Superior temporal gyrus (tissue), 1 donor: ENCODE data around the gene CDH16.

Experiments used
- DNase-seq: peaks from one replicate; pipeline ENCODE4 v3.0.0-alpha.2; 2016; ENCODE audit errors: extremely low spot score

CDH16 gene

DNA sequence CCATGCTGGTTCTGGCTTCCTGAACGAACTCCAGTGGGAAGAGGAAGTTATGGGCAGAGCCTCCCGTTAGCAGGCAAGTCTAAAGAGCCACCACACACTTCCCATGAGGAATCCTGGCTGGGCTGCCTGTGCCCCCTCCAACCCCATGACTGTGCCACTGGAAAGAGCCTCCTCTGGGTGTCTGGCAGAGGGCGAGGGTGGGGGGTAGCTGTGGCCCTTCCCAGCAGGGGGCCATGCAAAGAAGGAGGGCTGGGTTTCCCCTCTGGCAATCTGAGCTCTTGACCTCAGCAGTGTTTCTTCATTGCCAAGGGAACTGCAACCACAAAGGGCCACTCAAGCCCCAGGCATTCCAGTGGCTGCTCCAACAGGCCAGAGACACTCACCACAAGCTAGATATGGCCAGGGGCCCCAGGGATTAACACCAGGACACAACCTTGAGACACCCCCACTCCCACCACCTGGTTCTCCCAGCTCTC, 8.3 kb upstream of the CDH16 start:
- no peak for DNase-seq

DNA sequence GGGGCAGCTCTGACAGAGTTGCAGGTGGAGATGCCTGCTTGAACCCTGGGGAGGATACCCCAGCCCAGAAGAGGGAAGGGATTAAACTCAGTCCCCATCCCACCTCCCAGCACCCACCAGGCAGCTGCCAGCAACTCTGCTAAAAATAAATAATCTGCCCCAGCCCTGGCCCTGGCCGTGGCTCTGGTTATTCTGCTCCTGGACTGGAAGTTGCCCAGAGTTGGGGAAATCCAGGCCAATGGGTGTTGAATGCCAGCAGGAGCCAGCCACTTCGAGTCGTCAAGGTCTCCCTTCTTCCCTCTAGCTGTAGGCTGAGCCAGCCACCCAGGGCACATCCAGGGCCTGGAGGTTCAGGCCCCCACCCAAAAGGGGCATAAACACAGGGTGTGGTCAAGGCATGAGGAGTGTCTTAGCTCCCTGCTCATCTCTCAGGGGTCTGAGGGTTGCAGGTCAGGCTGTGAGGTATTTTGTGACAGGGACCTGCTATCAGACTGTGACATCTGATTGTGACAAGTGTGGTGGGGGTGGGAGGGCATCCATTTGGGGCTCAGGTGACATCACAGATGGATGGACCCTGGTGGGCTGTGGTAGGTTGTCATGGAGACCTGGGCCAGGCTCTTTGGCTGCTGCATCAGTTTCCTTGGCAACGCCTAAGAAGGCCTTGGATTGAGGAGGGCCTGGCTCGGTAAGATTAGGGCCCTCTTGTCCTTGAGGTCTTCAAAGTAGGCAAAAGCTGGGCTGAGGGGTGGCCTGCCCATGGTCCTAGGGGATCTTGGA, 7.7 kb upstream of the CDH16 start:
- DNase-seq: no peak

DNA sequence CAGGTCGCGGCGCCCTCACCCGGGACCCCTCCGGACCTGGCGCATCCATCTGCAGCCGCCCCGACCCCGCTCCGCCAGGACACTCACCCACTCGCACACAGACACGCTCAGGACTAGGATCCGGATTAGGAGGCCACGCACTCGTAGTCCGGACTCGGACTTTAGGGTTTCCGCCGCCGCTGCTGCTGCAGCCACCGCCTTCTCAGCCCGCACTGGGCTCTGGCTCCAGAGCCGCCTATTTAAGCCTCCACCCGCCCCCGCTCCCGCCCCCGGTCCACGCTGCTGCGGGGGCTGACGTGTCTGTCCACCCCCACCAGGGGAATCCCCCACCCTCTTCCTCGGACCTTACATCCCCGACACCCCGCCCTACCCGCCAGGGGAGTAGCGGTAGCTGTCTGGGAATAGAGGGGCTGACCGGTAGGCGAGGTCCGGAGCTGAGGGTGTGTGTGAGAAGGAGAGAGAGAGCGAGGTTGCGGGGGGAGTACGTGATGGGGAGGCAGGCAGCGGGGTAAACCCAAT, 6.7 kb upstream of the CDH16 start, which contains the start of gene RRAD:
RRAD (minus strand) TSS at position 214 of the 519 bp plus-strand sequence. CDS start 356 bp downstream, outside the sequence.
- DNase-seq: no peak

DNA sequence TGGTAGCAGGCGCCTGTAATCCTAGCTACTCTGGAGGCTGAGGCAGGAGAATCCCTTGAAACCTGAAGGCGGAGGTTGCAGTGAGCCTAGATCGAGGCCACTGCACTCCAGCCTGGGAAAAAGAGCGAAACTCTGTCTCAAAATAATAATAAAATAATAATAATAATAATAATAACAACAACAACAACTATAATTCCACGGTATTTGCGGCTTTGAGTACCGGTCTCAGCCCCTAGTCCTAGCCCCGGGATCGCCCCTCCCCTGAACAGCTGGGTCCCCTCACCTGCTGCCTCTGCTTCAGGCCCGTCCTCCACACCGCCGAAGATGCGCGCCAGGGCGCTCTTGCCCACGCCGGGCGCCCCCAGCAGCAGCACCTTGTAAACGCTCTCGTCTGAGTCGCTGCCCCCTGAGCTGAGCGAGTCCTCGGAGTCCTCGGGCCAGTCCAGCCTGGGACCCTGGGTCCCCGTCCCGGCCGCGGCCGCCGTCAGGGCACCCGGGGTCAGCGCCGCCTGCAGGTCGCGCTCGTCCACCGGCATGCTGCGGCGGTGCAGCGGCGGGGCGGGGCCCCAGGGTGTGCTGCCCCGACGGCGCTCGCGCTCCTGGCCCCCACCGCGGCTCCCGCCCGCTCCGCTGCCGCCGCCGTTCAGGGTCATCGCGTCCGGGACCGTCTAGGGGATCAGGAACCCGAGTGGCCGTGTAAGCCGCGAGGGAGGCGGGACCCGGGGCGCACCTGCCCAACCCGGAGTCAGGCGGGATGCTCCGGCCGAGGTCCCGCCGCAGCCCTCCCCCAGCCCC, 6.0 kb upstream of the CDH16 start:
- DNase-seq: no peak

DNA sequence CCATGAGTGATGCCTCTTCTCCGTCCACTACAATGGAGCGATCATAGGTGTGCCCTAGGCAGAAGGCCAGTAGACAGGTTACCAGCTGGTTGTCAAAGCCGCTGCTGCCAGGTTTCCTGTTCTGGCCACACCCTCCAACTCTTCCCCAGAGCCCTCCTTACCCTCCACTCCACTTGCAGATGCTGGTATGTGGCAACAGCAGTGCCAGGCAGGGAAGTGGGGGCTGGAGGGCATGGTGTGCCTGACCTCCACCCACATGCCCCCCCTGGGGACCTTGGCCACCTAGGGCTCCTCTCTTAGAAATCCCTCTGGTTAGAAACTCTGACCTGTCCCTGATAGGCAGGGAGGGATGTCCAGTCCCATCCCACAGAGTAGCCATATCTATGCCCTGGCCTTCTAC, 5.2 kb upstream of the CDH16 start:
- DNase-seq: no peak

DNA sequence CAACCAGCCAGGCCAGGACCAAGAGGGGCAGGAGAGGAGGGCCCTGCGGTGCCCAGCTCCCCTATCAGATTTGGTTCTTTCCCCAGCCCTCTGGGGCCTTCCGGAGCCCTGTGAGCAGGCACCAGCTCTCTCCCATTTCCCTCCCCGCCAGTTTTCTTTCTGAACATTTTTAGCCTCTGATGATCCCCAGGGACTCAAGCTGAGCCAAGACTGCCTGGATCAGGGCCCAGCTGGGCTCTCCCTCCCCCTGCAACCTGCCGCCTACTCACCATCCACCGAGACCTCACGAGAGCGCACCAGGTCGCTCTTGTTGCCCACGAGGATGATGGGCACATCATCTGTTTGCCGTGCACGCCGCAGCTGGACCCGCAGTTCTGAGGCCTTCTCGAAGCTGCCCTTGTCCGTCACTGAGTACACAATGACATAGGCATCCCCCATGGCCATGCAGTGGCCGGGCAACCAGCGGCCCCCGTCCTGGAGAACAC, 4.6 kb upstream of the CDH16 start:
- DNase-seq: no peak

GRCh38 chr16:66921729-66922450, 3.2 kb upstream of the CDH16 start:
- no peak for DNase-seq

DNA sequence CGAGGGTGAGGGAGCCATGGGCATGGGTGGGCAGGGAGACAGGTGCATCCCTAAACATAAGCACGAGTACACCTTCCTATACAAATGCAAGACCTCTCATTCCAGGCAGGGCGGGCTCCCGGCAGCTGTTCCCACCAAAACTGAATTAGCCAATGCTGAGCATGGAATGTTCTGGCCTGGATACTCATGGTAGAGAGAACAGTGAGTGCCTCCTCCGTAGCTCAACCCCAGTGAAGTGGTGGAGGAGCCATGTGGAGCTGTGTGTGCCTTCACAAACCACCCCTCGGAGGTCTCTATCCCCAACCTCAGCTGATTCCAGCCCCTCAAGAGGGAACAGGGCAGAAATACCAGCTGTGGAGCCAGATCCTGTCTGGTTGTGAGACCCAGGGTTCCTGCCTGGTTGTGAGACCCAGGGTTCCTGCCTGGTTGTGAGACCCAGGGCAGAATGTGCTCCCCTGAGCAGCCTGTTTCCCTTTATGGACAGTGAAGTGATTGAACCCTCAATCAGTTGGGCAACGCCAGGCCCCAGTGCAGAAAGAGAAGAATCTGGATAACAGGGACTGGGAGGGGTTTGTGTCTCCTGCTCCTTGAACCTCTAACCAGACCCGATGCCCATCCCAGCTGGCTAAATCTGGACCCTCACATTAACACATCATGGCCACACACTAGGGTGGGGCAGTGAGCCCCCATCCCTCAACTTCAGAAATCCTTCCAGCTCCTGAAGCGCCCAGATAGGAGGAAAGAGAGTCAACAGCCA, 2.4 kb upstream of the CDH16 start:
- DNase-seq: no peak

GRCh38 chr16:66920299-66920590, 1.6 kb upstream of the CDH16 start:
- no peak for DNase-seq

- DNase-seq: no peak
Observed at GRCh38 chr16:66919569-66920298, 1.0 kb upstream of the CDH16 start.

DNA sequence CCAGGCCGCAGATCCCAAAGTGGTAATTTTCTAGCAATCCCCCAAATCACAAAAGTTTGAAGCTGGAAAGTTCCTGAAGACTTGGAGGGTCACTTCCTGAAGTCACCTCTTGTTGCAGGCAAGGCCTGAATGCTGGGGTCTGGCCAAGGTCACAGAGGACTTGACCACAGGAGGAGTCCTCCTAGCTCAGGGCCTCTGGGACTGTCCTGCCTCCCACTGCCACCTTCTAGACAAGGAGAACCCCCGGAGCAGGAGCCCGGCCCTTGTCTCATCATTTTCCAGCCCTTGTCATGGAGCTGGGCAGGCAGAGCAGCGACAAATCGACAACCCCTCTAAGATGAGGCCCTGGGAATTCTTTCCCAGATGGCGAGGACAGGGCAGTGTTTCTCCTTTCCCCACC, 330 bp downstream of the CDH16 start:
- no peak for DNase-seq

DNA sequence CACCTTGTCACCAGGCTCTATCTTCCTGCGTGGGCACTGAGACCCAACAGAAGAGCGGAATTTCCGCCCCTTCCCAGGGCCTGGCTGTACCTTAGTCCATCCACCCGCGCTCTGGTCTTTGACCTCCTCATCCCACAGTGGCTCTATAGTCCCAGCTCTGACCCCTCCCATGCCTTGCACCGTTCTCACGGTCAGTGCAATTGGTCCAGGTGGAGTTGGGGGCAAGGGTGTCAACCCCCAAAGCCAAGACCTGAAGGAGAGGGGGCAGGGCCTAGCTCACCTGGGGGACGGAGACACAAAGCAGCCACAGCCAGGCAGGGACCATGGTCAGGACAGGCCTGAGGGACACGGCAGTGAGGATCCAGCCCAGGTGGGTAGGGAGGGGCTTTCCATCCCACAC, 944 bp downstream of the CDH16 start:
- DNase-seq: no peak

DNA sequence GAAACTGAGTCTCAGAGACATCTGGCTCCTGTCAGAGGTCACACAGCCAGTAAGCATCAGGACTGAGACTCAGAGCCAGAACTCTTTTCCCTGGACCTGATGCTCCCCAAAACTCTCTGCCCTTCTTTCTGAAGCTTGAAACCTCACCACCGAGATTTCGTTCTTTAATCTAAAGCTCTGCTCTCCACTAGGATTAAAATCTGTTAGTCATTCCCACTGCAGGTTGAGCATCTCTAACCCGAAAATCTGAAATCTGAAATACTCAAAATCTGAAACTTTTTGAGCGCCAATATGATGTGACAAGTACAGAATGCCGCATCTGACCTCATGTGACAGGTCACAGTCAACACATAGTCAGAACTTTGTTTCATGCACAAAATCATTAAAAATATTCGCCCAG, 2.2 kb downstream of the CDH16 start:
- DNase-seq: no peak

GRCh38 chr16:66915041-66915440, 3.6 kb downstream of the CDH16 start:
- DNase-seq: no peak

GRCh38 chr16:66914541-66914940, 4.1 kb downstream of the CDH16 start:
- no peak for DNase-seq

DNA sequence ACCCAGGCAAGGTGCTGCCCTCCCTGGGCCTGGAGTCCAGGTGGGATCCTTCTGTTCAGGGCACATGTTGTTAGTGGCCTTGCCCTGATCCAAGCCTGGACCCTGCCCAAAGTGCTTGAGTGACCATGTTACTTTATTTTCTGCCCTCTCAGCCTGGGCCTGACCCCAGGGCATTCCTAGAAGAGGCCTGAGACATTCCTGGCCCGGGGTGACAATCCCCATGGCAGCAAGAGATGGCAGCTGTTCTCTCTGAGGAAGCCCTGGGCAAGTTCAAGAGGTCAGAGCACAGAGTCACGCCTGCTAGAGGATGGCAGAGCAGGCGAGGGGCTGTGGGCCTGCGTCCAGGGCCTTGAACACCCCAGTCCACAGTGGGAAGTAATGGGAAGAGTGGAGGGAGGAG, 5.0 kb downstream of the CDH16 start:
- DNase-seq: no peak

GRCh38 chr16:66913081-66913480, 5.6 kb downstream of the CDH16 start:
- no peak for DNase-seq

- DNase-seq: no peak
Observed at GRCh38 chr16:66911801-66912200, 6.9 kb downstream of the CDH16 start.

- DNase-seq: no peak
Observed at GRCh38 chr16:66911112-66911511, 7.6 kb downstream of the CDH16 start.

- DNase-seq: no peak
Observed at GRCh38 chr16:66910175-66910940, 8.3 kb downstream of the CDH16 start.
